Lower lobe of right lung (tissue), 2 donors: ENCODE data around the gene IL17RD. TPM values are rescaled to one million over a fixed set of nuclear protein-coding genes. Genes with fewer than 3 reads are reported as not detected.
A peak's percentile ranks its signal among the peaks of the same experiment; 100 is the strongest.

Source experiments
- ATAC-seq, 2 donors: fragments of 200-7000 bp; cut with Tn5 transposase; one replicate each; pipeline ENCODE4 v1.9.1; 2020 to 2022; ENCODE audit warnings: mild to moderate bottlenecking in 2 of 2, moderate library complexity in 2 of 2
- DNase-seq: peaks from one replicate; pipeline ENCODE4 v3.0.0-alpha.2; 2020
- H3K27ac ChIP-seq: fragments of 200-600 bp; one replicate; pipeline ENCODE4 v1.8.0; 2022
- H3K27me3 ChIP-seq: fragments of 200-600 bp; one replicate; pipeline ENCODE4 v1.8.0; 2022; ENCODE audit warnings: low read depth
- H3K36me3 ChIP-seq: fragments of 200-600 bp; one replicate; pipeline ENCODE4 v1.8.0; 2022; ENCODE audit warnings: mild to moderate bottlenecking
- H3K4me1 ChIP-seq: fragments of 200-600 bp; one replicate; pipeline ENCODE4 v1.8.0; 2022
- H3K4me3 ChIP-seq: fragments of 200-600 bp; one replicate; pipeline ENCODE4 v1.8.0; 2022; ENCODE audit warnings: mild to moderate bottlenecking
- H3K9me3 ChIP-seq: fragments of 200-600 bp; one replicate; pipeline ENCODE4 v1.8.0; 2022
- intact Hi-C: fragments of 100-400 bp; cut with DNase I; formaldehyde crosslinking; loops from one replicate; pipeline ENCODE4 v1.11.0; 2022
- total RNA-seq: library from RNA; stranded (reverse); fragmentation: NEBNext Ultra II Directional; extraction: Animal tissue kit (Norgen Biotek cat#: 25700); gene quantifications from one replicate; pipeline ENCODE4 v1.2.1, GENCODE V29; 2021
- TF ChIP-seq, protein P1 (sequence below): fragments of 200-600 bp; IDR thresholded peaks from one replicate; pipeline ENCODE4 v1.8.0; 2022; ENCODE audit warnings: antibody characterized with exemption, mild to moderate bottlenecking
- donor health status: DM: no; HTN: yes; CAD: no; lungs with severe emphysema.

Gene IL17RD
- total RNA-seq, 1 donor from 2014 or later: 2.4 TPM

DNA sequence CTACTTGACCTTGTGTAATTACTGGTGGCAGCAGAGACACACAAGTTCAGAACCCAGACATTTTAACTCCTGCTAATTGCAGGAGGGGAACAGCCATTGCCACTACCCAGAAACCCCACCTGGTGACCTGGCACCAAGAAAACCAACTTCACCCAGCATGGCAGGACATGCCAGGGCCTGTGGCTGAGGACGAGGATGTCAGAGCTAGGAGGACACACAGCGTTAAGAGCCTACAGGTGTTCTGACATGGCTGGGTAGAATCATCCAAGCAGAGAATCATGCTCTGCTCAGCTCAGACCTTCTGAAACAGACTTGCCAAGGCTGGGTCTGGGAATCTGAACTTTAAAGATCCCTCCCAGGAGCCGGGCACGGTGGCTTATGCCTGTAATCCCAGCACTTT is 116.4 kb downstream of the IL17RD start:
- Histone ChIP-seq H3K4me1 (no peaks in the 10 kb centered on the region), H3K27ac (no peak overlapping the region), H3K9me3 (no peaks in the 10 kb centered on the region), H3K36me3 (no peaks in the 10 kb centered on the region), H3K27me3 (no peaks in the 10 kb centered on the region), H3K4me3 (no peak overlapping the region)
- no peak for ATAC-seq
- intact Hi-C loops: no loop called here
- TF ChIP-seq, protein P1, sequence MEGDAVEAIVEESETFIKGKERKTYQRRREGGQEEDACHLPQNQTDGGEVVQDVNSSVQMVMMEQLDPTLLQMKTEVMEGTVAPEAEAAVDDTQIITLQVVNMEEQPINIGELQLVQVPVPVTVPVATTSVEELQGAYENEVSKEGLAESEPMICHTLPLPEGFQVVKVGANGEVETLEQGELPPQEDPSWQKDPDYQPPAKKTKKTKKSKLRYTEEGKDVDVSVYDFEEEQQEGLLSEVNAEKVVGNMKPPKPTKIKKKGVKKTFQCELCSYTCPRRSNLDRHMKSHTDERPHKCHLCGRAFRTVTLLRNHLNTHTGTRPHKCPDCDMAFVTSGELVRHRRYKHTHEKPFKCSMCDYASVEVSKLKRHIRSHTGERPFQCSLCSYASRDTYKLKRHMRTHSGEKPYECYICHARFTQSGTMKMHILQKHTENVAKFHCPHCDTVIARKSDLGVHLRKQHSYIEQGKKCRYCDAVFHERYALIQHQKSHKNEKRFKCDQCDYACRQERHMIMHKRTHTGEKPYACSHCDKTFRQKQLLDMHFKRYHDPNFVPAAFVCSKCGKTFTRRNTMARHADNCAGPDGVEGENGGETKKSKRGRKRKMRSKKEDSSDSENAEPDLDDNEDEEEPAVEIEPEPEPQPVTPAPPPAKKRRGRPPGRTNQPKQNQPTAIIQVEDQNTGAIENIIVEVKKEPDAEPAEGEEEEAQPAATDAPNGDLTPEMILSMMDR: no peak
- DNase-seq: no peak

DNA sequence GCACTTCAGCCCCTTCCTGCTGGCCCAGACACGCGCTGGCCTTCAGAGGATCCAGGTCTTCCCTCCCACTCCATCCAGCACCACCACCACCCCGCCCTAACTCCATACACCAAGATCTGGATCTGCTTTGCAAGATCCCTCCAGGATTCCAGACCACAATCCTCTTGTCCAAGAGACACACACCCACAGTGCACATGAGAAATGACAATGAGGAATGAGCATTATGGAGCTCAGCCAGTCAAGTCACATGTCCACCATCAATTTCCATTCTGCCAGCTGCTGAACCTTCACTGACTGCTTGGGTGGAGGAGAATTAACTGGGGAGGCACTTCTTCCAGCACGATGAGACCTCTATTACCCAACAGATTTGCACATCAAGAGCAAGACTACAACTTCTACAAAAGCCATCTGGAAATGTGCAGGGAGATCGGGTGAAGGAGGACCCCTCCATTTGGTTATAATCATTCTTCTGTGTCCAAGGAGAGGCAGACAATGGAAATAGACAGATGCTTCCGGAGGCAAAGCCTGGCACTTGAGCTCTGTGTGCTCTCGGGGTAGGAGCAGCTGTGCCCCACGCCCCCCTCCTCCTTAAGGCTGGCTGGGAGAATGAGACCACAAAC is 117.0 kb downstream of the IL17RD start:
- no peaks in the 10 kb centered on the region for H3K27me3 ChIP-seq
- H3K9me3 ChIP-seq: no peaks in the 10 kb centered on the region
- intact Hi-C loops: no loop called here
- no peaks in the 10 kb centered on the region for H3K36me3 ChIP-seq
- no peak overlapping the region for H3K4me3 ChIP-seq
- H3K4me1 ChIP-seq: no peaks in the 10 kb centered on the region
- no peak overlapping the region for H3K27ac ChIP-seq
- TF ChIP-seq, protein P1: no peak
- ATAC-seq: peak; percentile 26 to 56
- DNase-seq: no peak

DNA sequence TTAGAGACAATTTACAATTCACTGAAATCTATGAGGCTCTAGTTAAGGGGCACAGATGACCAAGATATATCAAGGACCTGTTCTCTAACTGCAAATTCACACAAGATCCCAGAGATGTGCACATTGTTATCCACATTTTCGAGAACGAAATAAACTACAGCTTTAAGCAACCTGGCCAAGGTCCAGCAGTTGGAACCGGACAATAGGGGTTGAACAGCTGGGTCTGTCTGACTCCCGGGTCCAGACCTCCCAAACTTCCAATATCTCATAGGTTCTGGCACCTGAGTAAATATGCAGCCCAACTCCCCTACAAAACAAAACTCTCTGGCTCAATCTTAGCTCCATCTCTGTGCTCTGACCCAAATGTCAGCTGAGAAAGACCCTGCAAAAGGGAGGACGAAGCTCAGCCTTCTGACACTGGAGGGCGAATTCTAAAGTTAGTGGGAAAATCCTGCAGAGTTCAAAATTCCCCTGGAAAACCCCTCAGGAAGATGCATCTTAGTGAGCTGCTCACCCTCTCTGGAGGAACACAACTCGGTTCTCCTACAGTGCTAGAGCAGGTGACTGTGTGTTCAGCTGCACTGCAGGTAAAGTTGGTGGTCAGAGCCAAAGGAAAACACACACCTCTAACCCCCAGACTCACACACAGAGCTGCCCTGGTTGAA is 118.9 kb downstream of the IL17RD start:
- TF ChIP-seq, protein P1: no peak
- H3K27ac ChIP-seq: no peak overlapping the region
- no peaks in the 10 kb centered on the region for H3K4me1 ChIP-seq
- no peaks in the 10 kb centered on the region for H3K36me3 ChIP-seq
- no peak for ATAC-seq
- no peak for DNase-seq
- intact Hi-C loops: no loop called here
- H3K9me3 ChIP-seq: no peaks in the 10 kb centered on the region
- H3K27me3 ChIP-seq: no peaks in the 10 kb centered on the region
- H3K4me3 ChIP-seq: no peak overlapping the region

DNA sequence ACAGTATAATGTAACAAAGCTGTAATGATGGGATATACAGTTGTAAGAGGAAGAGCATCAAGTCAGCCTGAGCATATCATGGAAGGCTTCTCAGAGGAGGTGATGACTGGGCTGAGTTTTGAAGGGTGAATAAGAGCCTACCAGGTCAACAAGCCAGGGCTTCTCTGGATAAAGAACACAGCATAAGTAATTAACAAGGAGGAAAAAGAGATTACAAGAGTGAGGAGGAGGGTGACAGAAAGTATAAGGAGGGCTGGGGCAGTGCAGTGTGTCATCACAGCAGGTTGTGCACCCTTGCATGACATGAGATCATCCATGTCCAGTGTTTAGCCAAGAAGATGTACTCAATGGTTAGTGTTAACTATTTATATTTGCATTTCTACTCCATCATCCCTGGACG is 121.6 kb downstream of the IL17RD start:
- TF ChIP-seq, protein P1: no peak
- Histone ChIP-seq H3K4me1 (no peaks in the 10 kb centered on the region), H3K27ac (no peak overlapping the region), H3K27me3 (no peaks in the 10 kb centered on the region), H3K9me3 (no peaks in the 10 kb centered on the region), H3K36me3 (no peaks in the 10 kb centered on the region), H3K4me3 (no peak overlapping the region)
- DNase-seq (no peak), ATAC-seq (no peak)
- intact Hi-C loops: no loop called here

GRCh38 chr3:57041674-57042073 is 123.5 kb downstream of the IL17RD start:
- TF ChIP-seq, protein P1: no peak

More at GRCh38 chr3:57041674-57042073, 123.5 kb downstream of the IL17RD start:
- DNase-seq (no peak), ATAC-seq (no peak)
- no peak overlapping the region for H3K27ac ChIP-seq
- no peaks in the 10 kb centered on the region for H3K27me3 ChIP-seq
- no peak overlapping the region for H3K4me3 ChIP-seq
- intact Hi-C loops: no loop called here
- H3K9me3 ChIP-seq: no peaks in the 10 kb centered on the region
- no peaks in the 10 kb centered on the region for H3K4me1 ChIP-seq
- no peaks in the 10 kb centered on the region for H3K36me3 ChIP-seq

Other genes with a start within 250 kb of the IL17RD start
- gene SPATA12, start 104.7 kb downstream of the IL17RD start, total RNA-seq: 0.15 TPM
- gene HESX1, start 34.6 kb upstream of the IL17RD start, total RNA-seq: 0.86 TPM
- gene APPL1, start 62.4 kb upstream of the IL17RD start, total RNA-seq: 45.5 TPM
- gene ASB14, start 127.3 kb upstream of the IL17RD start, total RNA-seq: 0.50 TPM